ENCODE results near the gene PPP6R3. TPM values are rescaled to one million over a fixed set of nuclear protein-coding genes. Genes with fewer than 3 reads are reported as not detected.

Gene PPP6R3
- total and polyA plus RNA-seq, 8 donors: 84.6 to 130 (median 109) TPM

GRCh38 chr11:68664906-68665305 is 204.4 kb downstream of the PPP6R3 start:
- Histone ChIP-seq H3K27me3 (peaks cover 0 to 45% of the 10 kb centered on the region in 2 donors), H3K9me3 (no peaks in the 10 kb centered on the region), H3K4me1 (no peaks in the 10 kb centered on the region), H3K4me3 (no peak overlapping the region), H3K27ac (no peak overlapping the region), H3K36me3 (no peaks in the 10 kb centered on the region)
- no peak for ATAC-seq
- DNase-seq: no peak
- intact Hi-C loops (cut with DNase I): no loop called here
- TF ChIP-seq, protein P1, sequence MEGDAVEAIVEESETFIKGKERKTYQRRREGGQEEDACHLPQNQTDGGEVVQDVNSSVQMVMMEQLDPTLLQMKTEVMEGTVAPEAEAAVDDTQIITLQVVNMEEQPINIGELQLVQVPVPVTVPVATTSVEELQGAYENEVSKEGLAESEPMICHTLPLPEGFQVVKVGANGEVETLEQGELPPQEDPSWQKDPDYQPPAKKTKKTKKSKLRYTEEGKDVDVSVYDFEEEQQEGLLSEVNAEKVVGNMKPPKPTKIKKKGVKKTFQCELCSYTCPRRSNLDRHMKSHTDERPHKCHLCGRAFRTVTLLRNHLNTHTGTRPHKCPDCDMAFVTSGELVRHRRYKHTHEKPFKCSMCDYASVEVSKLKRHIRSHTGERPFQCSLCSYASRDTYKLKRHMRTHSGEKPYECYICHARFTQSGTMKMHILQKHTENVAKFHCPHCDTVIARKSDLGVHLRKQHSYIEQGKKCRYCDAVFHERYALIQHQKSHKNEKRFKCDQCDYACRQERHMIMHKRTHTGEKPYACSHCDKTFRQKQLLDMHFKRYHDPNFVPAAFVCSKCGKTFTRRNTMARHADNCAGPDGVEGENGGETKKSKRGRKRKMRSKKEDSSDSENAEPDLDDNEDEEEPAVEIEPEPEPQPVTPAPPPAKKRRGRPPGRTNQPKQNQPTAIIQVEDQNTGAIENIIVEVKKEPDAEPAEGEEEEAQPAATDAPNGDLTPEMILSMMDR (IDR thresholded peaks at IDR 0.05): no peak

Other genes starting within 250 kb of the PPP6R3 start
- 10 to 100 TPM; 36.0 to 38.2 TPM for gene KMT5B, start 247.5 kb upstream of the PPP6R3 start, total RNA-seq
- gene KMT5B, start 247.5 kb upstream of the PPP6R3 start, polyA plus RNA-seq (ENCODE audit: insufficient read length in 6 of 6): 10 to 100 TPM; 84.6 to 91.7 (median 88.4) TPM
- gene C11orf24, start 188.8 kb upstream of the PPP6R3 start, total RNA-seq: 10 to 100 TPM; 44.7 to 50.9 TPM
- gene C11orf24, start 188.8 kb upstream of the PPP6R3 start, polyA plus RNA-seq (ENCODE audit: insufficient read length in 6 of 6): 10 to 100 TPM; 17.5 to 29.2 (median 24.3) TPM
- gene LRP5, start 148.2 kb upstream of the PPP6R3 start, total RNA-seq: 10 to 100 TPM; 48.9 to 57.1 TPM
- gene LRP5, start 148.2 kb upstream of the PPP6R3 start, polyA plus RNA-seq (ENCODE audit: insufficient read length in 6 of 6): 10 to 100 TPM; 54.7 to 71.9 (median 62.5) TPM
- gene GAL, start 223.8 kb downstream of the PPP6R3 start, total RNA-seq: 1 to 10 TPM in 1 of 2 donors, not detected in 1; 1.4 TPM
- under 1 TPM in 1 of 6 donors, not detected in 5; 0.15 TPM for gene GAL, start 223.8 kb downstream of the PPP6R3 start, polyA plus RNA-seq (ENCODE audit: insufficient read length in 6 of 6)